GM12872 (cell line): ENCODE data around the gene GRAMD4.

Experiments used
- CTCF ChIP-seq: IDR thresholded peaks from 3 replicates; pipeline ENCODE4 v1.5.1; 2011; ENCODE audit warnings: low read depth, mild to moderate bottlenecking, low read length, moderate library complexity; ENCODE audit not compliant: insufficient read depth

The GRAMD4 gene

DNA sequence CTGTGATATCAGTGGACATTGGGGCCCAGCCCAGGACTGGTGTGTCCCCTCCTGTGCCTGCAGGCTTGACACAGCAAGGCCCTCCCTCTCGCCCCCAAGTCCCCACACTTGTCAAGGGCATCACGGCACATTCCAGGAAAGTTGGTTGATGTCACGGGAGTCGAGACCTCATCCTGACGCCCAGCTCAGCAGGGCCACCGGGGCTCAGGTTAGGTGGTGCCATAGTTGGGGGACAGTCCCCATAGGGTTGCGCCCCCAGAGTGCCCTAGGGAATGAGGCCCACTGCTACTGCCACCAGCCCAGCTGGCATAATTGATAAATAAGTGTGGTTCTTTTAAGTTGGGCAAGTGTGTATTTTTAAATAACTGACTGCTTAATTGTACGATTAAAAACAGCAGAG, 28.3 kb upstream of the GRAMD4 start:
- TF ChIP-seq CTCF, result no peak

- no peak for TF ChIP-seq CTCF
These were observed 27.8 kb upstream of the GRAMD4 start for GRCh38 chr22:46592390-46592872.

DNA sequence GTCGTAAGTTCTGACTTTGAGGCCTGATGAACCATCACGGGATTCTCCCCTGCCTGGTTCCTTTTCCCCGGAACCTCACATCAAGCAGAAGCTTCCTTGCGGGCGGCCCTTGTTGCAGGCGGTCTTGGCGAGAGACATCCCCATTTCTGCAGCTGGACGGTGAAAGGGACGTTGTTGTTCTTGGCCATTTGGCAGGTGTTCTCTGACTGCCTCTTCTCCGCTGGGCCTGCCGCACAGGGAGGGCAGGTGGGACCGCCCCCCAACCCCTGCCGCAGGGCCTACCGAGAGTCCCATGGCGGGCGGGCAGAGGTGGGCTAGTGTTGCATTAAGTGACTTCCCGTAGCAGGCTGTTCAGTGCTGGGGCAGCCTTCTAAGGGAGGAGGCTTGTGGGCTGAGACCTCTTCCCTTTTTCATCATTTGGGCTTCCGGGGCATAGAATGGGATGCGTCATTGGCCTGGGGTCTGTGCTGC, 26.9 kb upstream of the GRAMD4 start:
- TF ChIP-seq CTCF, result no peak

DNA sequence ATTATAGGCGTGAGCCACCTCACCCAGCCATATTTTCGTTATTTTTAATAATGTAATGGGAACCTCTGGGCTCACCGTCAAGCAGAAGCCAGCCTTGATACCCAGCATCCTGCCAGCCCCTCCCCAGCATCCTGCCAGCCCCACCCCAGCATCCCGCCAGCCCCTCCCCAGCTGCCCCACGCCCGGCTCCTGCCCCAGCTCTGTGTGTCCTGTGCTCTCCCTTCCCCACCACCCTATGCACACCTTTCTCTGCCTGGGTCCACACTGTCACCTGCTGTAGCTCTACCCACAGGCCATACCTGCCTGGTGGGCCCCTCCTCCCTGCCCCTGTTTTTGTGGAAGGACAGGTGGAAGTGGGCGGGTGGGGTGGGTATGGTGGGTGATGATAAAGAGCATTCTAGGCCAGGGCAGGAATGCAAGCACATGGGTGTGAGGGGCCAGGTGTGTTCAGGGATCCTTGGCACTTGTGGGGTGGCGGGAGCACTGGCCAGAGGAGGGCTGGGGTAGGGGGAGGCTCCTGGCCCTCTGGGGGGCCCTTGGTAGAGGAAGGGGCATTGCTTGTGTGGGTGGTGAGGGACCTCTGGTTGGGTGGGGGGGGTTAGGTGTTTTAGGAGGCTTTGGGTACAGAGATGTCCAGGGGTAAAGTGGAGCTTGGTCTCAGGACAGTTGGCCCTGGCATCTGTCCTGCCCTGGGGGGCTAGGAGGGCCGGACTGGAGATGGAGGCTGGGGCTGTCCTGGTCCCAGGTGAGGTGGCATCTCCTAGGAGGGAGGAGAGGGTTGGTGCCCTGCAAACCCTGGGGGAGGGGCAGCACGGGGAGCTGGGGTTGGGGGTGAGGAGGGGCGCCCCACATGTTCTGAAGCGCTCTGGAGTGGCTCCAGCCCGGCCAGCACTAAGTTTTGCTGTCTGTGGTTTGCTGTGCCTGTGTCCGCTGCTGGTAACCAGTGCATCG, 25.9 kb upstream of the GRAMD4 start:
- no peak for TF ChIP-seq CTCF

- no peak for TF ChIP-seq CTCF
These were observed 25.3 kb upstream of the GRAMD4 start for GRCh38 chr22:46594947-46595298.

DNA sequence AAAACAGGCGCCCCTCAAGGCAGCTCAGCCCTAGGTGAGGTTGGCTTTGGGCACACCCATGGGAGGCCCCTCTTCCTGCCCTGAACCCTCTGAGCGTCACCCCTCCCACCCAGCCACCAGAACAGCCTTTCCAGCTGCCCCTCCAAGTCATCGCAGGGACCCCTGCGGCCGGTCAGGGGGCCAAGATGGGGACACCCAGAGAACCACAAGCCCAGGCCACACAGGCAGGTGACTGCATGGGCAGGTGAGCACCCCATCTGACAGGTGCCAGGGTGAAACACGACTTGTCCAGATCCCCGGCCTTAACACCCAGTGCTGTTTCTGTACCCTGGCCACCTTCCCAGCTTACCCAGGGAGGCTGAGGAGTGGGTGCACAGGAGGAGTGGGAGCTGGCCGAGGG, 24.6 kb upstream of the GRAMD4 start:
- no peak for TF ChIP-seq CTCF

- TF ChIP-seq CTCF, result no peak
These were observed 24.1 kb upstream of the GRAMD4 start for GRCh38 chr22:46596032-46596441.
